Neural progenitor cell (in vitro differentiated cells): ENCODE measurements around the gene TASP1.

Source experiments
- EZH2 ChIP-seq: fragments of 200-600 bp; sonication (generic); IDR thresholded peaks from 2 replicates; pipeline ENCODE4 v1.6.1; 2017; ENCODE audit warnings: antibody characterized with exemption, mild to moderate bottlenecking, moderate library complexity
- EZH2phosphoT487 ChIP-seq: fragments of 200-600 bp; sonication (generic); IDR thresholded peaks from 2 replicates; pipeline ENCODE4 v1.6.1; 2017; ENCODE audit warnings: antibody characterized with exemption
- TF ChIP-seq, protein P1 (sequence below): fragments of 200-600 bp; sonication (generic); IDR thresholded peaks from 2 replicates; pipeline ENCODE4 v1.5.1; 2017; ENCODE audit warnings: antibody characterized with exemption, mild to moderate bottlenecking

- TF ChIP-seq EZH2phosphoT487 (no peak), EZH2 (no peak)
- TF ChIP-seq, protein P1, sequence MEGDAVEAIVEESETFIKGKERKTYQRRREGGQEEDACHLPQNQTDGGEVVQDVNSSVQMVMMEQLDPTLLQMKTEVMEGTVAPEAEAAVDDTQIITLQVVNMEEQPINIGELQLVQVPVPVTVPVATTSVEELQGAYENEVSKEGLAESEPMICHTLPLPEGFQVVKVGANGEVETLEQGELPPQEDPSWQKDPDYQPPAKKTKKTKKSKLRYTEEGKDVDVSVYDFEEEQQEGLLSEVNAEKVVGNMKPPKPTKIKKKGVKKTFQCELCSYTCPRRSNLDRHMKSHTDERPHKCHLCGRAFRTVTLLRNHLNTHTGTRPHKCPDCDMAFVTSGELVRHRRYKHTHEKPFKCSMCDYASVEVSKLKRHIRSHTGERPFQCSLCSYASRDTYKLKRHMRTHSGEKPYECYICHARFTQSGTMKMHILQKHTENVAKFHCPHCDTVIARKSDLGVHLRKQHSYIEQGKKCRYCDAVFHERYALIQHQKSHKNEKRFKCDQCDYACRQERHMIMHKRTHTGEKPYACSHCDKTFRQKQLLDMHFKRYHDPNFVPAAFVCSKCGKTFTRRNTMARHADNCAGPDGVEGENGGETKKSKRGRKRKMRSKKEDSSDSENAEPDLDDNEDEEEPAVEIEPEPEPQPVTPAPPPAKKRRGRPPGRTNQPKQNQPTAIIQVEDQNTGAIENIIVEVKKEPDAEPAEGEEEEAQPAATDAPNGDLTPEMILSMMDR, result no peak
Observed at GRCh38 chr20:13404293-13404692, 234.4 kb downstream of the TASP1 start.
